Tracheal epithelial cell (primary cell): ENCODE data around the gene FBXW9. TPM values are rescaled to one million over a fixed set of nuclear protein-coding genes. Genes with fewer than 3 reads are reported as not detected.

Source experiments
- total RNA-seq: library from RNA; depleted of rRNA; stranded (reverse); fragments of >200 nt; gene quantifications from 2 replicates; pipeline ENCODE4 v1.2.1, GENCODE V29; 2014

The FBXW9 gene
- 8.2 and 8.7 TPM in 2 replicates for total RNA-seq

DNA sequence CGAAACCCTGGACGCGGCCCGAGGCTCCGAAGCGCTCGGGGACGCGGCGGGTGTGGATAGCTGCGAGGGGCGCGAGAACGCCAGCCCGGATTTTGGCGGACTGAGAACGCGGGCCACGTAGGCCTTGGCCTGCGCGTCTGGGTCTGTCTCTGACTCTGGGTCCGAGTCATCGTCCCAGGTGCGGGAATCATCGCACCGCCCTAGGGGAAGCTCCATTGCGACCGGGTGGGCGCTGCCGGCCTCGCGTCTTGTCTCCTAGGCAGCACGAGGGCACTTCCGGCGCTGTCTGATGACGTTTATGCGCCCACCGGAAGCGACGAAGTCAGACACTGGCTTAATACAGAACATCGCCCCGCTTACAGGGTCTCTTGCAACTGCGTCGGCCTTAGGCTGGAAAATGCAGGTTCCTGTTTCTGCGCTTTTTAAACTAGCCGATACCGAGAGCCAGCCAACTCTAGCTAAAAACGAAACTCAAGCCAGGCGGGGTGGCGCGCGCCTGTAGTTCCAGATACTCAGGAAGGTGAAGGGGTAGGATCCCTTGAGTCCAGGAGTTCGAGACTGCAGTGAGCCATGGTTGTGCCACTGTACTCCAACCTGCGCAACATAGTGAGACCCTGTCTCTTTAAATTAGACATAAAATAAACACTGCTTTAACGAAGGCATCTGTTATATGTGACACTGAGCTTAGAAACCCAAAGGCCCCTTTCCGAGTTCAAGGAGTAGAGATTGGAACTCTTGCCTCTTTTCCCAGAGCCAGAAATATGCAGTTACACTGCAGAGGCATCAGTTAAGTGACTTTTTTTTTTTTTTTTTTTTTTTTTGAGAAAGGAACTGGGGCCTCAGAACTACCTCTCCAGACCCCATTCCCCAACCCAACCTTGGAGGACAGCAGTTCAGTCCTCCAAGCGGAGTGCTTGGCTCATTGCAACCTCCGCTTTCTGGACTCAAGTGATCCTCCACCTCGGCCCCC, at the start of gene FBXW9:
Gene FBXW9 (minus strand): TSS at position 266 of the 970 bp plus-strand sequence. CDS start 50 bp downstream, at position 216.

DNA sequence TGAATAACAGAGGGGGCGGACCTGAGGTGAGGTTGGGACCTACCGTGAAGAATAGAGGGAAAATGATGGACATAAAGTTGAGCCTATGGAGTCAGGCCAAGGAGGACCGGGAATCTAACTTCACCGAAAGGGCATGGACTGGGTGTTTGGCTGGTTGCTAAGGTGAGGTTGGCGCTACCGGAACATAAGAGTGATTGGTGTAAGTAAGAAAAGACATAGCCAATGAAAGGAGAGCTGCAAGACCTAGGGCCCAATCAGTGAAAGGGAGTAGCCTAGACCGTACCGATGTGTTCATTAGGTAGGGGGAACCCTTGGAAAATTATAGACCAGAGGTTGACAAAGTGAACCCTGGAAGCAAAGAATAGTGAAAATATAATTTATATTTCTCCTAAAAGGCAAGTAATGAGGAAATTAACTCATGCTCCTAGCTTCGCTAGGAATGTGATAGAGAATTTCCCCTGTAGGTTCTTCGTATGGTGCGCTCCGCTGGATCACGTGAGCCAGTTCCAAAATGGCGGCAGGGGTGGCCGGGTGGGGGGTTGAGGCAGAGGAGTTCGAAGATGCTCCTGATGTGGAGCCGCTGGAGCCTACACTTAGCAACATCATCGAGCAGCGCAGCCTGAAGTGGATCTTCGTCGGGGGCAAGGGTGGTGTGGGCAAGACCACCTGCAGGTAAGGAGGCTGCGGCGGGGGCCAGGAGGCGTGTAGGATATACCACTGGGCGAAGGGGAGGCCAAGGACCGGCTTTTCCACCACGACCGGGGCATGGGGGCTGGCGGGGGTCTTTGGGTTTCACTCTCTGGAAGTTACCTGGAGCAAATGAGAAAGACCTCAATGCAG, 40.8 kb upstream of the FBXW9 start, which contains the start of gene GET3:
Gene GET3 (plus strand): TSS at position 503 of the 840 bp plus-strand sequence. CDS start 9 bp downstream, at position 512.

GRCh38 chr19:12723641-12724426, 27.4 kb upstream of the FBXW9 start, which contains the start of gene TNPO2:
TSS of gene TNPO2 (minus strand) at chr19:12723932. CDS start at chr19:12720977, 2,955 bp downstream.

DNA sequence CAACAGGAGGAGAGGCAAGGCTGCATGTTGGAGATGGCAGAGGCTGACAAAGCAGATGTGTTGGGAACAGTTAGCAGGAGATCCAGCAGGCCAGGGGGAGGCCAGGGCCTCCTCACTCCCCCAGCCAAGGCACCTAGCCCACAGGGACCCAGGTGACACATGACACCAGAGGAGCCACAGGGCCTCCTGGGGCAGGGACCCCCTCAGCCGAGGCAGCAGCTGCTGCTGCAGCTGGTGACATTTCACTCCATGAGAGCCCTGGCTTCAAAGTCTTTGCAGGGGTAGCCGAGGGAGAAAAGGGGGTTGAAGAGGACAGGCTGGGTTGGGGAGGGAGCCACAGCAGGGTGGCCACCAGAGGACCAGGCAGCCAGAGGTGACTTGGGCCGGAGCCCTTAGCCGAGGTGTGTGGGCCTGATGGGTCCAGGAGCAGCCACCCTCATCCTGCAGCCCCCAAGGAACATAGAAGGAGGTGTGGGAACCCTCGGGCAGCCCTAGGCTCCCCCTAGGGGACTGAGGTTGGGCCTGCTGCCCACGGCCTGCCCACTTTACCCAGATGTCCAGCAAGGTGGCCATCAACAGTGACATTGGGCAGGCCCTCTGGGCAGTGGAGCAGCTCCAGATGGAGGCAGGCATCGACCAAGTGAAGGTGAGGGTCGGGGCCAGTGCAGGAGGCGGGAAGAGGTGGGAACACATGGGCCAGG, 8.8 kb downstream of the FBXW9 start, which contains the start of gene GNG14:
Gene GNG14 (plus strand): TSS at position 503 of the 701 bp plus-strand sequence. CDS start 51 bp downstream, at position 554.

DNA sequence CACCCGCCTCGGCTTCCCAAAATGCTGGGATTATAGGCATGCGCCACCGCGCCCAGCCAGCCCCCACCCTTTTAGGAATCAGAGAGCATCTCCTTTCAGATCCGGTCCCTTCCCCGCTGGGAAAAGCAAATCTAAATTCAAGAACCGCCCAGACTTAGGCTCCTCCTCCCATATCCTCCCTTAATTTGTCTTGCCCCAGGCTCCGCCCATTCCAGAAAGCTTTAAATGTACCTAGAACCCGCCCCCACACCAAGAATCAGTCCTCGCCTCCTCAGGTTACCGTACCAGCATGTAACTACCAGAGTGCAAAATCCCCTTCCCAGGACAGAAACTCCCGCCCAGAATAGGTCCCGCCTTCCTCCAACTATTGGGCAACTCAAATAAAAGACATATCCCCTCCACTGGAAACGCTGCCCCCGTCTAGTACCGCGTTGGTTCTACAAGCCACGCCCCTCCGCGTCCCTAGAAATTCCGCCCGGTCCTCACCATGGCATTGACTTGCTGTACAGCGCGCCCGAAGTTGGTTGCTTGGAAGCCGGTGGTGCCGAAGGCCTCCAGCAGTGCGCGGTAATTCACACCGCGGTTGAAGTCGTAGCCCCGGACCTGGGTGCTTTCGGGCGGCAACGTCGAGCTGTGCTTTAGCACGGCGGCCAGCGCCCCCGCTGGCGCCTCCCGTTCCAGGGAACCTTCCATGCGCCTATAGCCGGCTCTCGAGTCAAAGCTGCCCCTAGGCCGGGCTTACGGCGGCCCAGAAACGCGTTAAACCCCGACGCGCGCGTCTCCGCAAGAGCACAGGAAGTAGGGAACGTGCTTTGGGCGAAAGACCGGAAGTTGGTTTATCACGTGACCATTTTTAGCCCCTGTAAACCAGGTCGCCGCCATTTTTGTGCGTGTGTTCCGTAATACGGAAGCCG, 15.1 kb downstream of the FBXW9 start, which contains the start of gene DHPS:
Gene DHPS (minus strand): TSS at position 807 of the 914 bp plus-strand sequence. CDS start 114 bp downstream, at position 693.

DNA sequence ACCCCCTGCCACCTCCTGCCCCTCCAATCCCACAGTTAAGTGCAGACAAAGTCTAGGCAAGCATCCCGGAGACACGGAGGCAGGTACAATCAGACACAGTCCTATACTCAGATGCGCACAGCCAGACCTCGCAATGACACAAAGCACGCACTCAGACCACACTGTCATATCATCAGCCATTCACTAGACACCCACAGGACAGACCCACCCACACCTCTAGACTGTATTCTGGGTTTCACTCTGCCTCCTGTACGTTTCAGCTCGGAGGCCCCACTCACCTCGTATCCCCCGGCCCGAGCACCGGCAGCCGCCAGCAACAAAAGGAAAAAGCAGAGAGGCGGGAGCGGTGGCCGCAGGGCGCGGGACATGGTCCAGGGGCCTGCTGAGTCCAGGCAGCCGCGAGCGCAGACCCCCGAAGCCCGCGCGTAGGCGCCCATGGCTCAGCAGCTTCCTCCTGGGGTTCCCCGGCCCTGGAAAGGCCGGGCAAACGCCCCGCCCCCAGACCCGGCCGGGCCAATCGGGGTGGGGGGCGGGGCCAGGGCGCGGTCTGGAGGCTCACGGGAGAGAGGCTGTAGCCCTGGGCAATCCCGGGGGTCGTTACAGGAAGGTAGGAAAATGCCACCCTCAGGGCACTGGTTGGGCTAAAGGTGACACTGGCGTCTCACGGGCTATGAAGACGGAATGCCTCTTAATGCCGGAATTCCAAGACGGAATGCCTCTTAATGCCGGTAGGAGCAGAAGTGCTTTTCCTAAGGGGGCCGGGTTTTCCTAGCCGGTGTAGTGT, 30.0 kb downstream of the FBXW9 start, which contains the start of the genes MAN2B1 and WDR83:
Gene MAN2B1 (minus strand): TSS at position 478 of the 784 bp plus-strand sequence. CDS start 41 bp downstream, at position 437.
Gene WDR83 (plus strand): TSS at position 543 of the 784 bp plus-strand sequence. CDS start 2,984 bp downstream, outside the sequence.

Other genes with a start within 250 kb of the FBXW9 start
- gene ZNF709, start 211.8 kb downstream of the FBXW9 start, total RNA-seq = 0.64 and 0.96 TPM in 2 replicates
- gene ZNF564, start 145.1 kb downstream of the FBXW9 start, total RNA-seq = 4.3 and 5.1 TPM in 2 replicates
- 7.0 and 7.7 TPM in 2 replicates for gene ZNF490, start 85.8 kb downstream of the FBXW9 start, total RNA-seq
- 7.2 and 13.6 TPM in 2 replicates for gene ZNF791, start 85.7 kb downstream of the FBXW9 start, total RNA-seq
- 42.8 and 58.8 TPM in 2 replicates for gene MAN2B1, start 29.9 kb downstream of the FBXW9 start, total RNA-seq
- gene WDR83, start 29.8 kb downstream of the FBXW9 start, total RNA-seq = 6.3 and 11.7 TPM in 2 replicates
- 63.4 and 72.7 TPM in 2 replicates for gene DHPS, start 14.8 kb downstream of the FBXW9 start, total RNA-seq
- not detected in 2 replicates for gene GNG14, start 8.6 kb downstream of the FBXW9 start, total RNA-seq
- 28.4 and 29.4 TPM in 2 replicates for gene TNPO2, start 27.3 kb upstream of the FBXW9 start, total RNA-seq
- gene TRIR, start 38.1 kb upstream of the FBXW9 start, total RNA-seq = 110 and 143 TPM in 2 replicates
- gene GET3, start 40.9 kb upstream of the FBXW9 start, total RNA-seq = 72.9 and 77.6 TPM in 2 replicates
- gene BEST2, start 55.2 kb upstream of the FBXW9 start, total RNA-seq = not detected in 2 replicates
- gene HOOK2, start 78.9 kb upstream of the FBXW9 start, total RNA-seq = 40.9 and 52.3 TPM in 2 replicates
- gene JUNB, start 94.9 kb upstream of the FBXW9 start, total RNA-seq = 221 and 311 TPM in 2 replicates
- gene PRDX2, start 105.2 kb upstream of the FBXW9 start, total RNA-seq = 178 and 246 TPM in 2 replicates
- gene THSD8, start 105.4 kb upstream of the FBXW9 start, total RNA-seq = not detected in 2 replicates
- 9.2 and 14.7 TPM in 2 replicates for gene RNASEH2A, start 110.0 kb upstream of the FBXW9 start, total RNA-seq
- gene RTBDN, start 137.9 kb upstream of the FBXW9 start, total RNA-seq = not detected in 2 replicates
- gene MAST1, start 141.9 kb upstream of the FBXW9 start, total RNA-seq = 0.43 and 1.4 TPM in 2 replicates
- 25.8 and 48.2 TPM in 2 replicates for gene DNASE2, start 184.8 kb upstream of the FBXW9 start, total RNA-seq
- gene KLF1, start 190.6 kb upstream of the FBXW9 start, total RNA-seq = 0.24 TPM in 1 of 2 replicates, not detected in the other
- gene GCDH, start 194.5 kb upstream of the FBXW9 start, total RNA-seq = 21.5 and 28.9 TPM in 2 replicates
- not detected in 2 replicates for gene SYCE2, start 222.7 kb upstream of the FBXW9 start, total RNA-seq
- gene FARSA, start 237.1 kb upstream of the FBXW9 start, total RNA-seq = 77.2 and 78.3 TPM in 2 replicates
- 522 and 1,123 TPM in 2 replicates for gene CALR, start 242.0 kb upstream of the FBXW9 start, total RNA-seq
- gene RAD23A, start 249.2 kb upstream of the FBXW9 start, total RNA-seq = 71.6 and 126 TPM in 2 replicates